MCF 10A (cell line): Measurements from ENCODE around the gene RFPL3. TPM values are rescaled to one million over a fixed set of nuclear protein-coding genes. Genes with fewer than 3 reads are reported as not detected.
"Not testable (repeated sequence)": the region's sequence is repeated elsewhere in the genome, so short reads cannot be mapped to it uniquely, and the experiment has no call there.

ENCODE experiments used
- BruUV-seq: library from RNA; stranded (reverse); fragments of 400-500 nt; replicated peaks from 2 replicates; lab custom pipeline; 2021; lab: Mats Ljungman, UMichigan
- CTCF ChIA-PET: fragments of 300-600 bp; sonication (Branson Sonifier 250); formaldehyde crosslinking; extraction: SDS; loops from one replicate; lab custom pipeline; 2021; ENCODE audit warnings: antibody characterized with exemption, inconsistent platforms; lab: Yijun Ruan, JAX
- POLR2A ChIA-PET: fragments of 300-600, 350-650 bp; sonication (Branson Sonifier 250); formaldehyde crosslinking; extraction: SDS; loops from one replicate; lab custom pipeline; 2020; ENCODE audit warnings: antibody characterized with exemption, inconsistent platforms; lab: Yijun Ruan, JAX
- DNase-seq: peaks from one replicate; pipeline ENCODE4 v3.0.0-alpha.2; 2018; ENCODE audit not compliant: unreplicated experiment
- H3K27ac Mint-ChIP-seq: one replicate; pipeline ENCODE4 v1.8.0; 2022; ENCODE audit warnings: mild to moderate bottlenecking, low read depth, mixed read lengths; ENCODE audit not compliant: unreplicated experiment
- H3K27me3 Mint-ChIP-seq: one replicate; pipeline ENCODE4 v1.8.0; 2022; ENCODE audit warnings: mixed read lengths; ENCODE audit not compliant: insufficient read depth, unreplicated experiment
- H3K36me3 Mint-ChIP-seq: one replicate; pipeline ENCODE4 v1.8.0; 2022; ENCODE audit warnings: mild to moderate bottlenecking, moderate library complexity, mixed read lengths; ENCODE audit not compliant: insufficient read depth, unreplicated experiment
- H3K4me1 Mint-ChIP-seq: one replicate; pipeline ENCODE4 v1.8.0; 2022; ENCODE audit warnings: mixed read lengths; ENCODE audit not compliant: insufficient read depth, unreplicated experiment
- H3K4me3 Mint-ChIP-seq: one replicate; pipeline ENCODE4 v1.8.0; 2022; ENCODE audit warnings: mild to moderate bottlenecking, moderate library complexity, mixed read lengths; ENCODE audit not compliant: unreplicated experiment
- H3K9me3 Mint-ChIP-seq: one replicate; pipeline ENCODE4 v1.8.0; 2022; ENCODE audit warnings: mixed read lengths; ENCODE audit not compliant: unreplicated experiment
- intact Hi-C: fragments of 100-400 bp; cut with micrococcal nuclease; formaldehyde crosslinking; loops from 2 replicates; pipeline ENCODE4 v1.14.1; 2022
- total RNA-seq: library from RNA; stranded (reverse); gene quantifications from 2 replicates; pipeline ENCODE4 v1.2.3, GENCODE V29; 2022
- TF ChIP-seq, protein P1 (sequence below): fragments of 200-600 bp; IDR thresholded peaks from one replicate; pipeline ENCODE4 v1.8.0; 2022; ENCODE audit warnings: antibody characterized with exemption, mild to moderate bottlenecking; ENCODE audit not compliant: unreplicated experiment

RFPL3 gene
- total RNA-seq, 1 experiment from 2014 or later: not detected

DNA sequence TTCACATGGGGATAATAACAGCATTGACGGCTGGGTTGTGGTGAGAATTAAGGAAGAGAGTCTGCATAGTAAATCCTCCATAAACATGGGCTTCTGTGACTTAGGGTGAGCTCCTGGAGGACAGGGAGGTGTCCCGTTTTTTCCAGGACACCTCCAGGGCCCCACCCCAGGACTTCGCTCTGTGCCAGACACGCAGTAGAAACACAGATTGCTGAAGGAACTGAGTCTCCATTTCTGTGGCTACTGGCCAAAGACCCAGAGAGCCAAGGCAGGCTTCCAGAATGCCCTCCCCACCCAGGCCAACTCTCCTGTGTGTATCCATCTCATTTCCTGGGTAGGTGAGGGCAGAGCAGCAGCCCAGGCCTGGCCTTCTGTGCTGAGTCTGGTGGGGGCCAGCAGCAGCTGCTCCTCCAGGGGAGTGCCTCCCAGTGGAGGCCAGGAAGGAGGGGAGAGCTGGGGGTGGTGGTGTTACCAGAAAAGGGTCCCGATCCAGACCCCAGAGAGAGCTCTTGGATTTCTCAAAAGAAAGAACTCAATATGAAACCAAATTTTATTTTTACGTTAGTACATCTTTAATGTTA lies 9.5 kb upstream of the RFPL3 start:
- H3K27me3 Mint-ChIP-seq: peaks cover 56% of the 10 kb centered on the region
- H3K27ac Mint-ChIP-seq: no peak overlapping the region
- BruUV-seq: no TSS peak
- intact Hi-C loops: no loop called here
- no peak for DNase-seq
- POLR2A ChIA-PET: no interaction called here
- H3K4me3 Mint-ChIP-seq: no peak overlapping the region
- CTCF ChIA-PET: interaction anchor here (1.0 kb wide), 1 partner anchor 82 kb away, joined by 3 read pairs; no protein-coding TSS in a partner anchor
- TF ChIP-seq, protein P1, sequence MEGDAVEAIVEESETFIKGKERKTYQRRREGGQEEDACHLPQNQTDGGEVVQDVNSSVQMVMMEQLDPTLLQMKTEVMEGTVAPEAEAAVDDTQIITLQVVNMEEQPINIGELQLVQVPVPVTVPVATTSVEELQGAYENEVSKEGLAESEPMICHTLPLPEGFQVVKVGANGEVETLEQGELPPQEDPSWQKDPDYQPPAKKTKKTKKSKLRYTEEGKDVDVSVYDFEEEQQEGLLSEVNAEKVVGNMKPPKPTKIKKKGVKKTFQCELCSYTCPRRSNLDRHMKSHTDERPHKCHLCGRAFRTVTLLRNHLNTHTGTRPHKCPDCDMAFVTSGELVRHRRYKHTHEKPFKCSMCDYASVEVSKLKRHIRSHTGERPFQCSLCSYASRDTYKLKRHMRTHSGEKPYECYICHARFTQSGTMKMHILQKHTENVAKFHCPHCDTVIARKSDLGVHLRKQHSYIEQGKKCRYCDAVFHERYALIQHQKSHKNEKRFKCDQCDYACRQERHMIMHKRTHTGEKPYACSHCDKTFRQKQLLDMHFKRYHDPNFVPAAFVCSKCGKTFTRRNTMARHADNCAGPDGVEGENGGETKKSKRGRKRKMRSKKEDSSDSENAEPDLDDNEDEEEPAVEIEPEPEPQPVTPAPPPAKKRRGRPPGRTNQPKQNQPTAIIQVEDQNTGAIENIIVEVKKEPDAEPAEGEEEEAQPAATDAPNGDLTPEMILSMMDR: no peak
- no peaks in the 10 kb centered on the region for H3K4me1 Mint-ChIP-seq
- H3K9me3 Mint-ChIP-seq: no peaks in the 10 kb centered on the region
- H3K36me3 Mint-ChIP-seq: no peaks in the 10 kb centered on the region

DNA sequence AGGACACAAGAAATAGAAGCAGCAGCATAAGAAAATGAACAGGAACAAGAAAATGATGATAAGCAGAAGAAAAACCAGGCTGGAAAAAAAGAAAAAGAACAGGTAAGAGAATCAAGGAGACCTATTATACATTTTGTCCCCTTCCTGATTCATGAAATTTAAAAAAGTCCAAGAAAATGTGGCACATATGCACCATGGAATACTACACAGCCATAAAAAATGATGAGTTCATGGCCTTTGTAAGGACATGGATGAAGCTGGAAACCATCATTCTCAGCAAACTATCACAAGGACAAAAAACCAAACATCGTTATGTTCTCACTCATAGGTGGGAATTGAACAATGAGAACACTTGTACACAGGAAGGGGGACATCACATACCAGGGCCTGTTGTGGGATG lies 5.8 kb upstream of the RFPL3 start:
- H3K27ac Mint-ChIP-seq, DNase-seq, intact Hi-C loops, H3K4me3 Mint-ChIP-seq, POLR2A ChIA-PET, CTCF ChIA-PET, H3K4me1 Mint-ChIP-seq, H3K9me3 Mint-ChIP-seq, H3K36me3 Mint-ChIP-seq, BruUV-seq: not testable (repeated sequence)
- H3K27me3 Mint-ChIP-seq: peaks cover 38% of the 10 kb centered on the region

DNA sequence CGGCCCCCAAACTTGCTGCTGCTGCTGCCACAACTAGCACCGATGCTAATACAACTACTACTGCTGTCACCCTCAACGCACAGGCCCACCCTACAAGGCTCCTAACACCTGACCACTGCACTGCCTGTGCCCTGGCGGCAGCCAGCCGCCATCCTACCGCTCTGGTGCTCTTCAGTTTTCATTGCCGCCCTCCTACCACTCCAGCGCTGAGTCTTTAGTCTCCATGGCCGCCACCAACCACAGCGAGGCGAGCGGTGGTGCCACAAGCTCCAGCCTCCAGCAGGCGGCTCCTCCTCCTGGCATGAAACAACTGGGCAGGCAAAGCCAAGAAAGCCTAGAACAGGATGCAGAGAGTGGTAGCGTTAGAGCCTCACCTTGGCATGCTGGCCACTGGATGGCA lies 5.0 kb upstream of the RFPL3 start:
- Mint-ChIP-seq H3K27ac (no peak overlapping the region), H3K36me3 (no peaks in the 10 kb centered on the region), H3K4me1 (no peaks in the 10 kb centered on the region), H3K4me3 (no peak overlapping the region), H3K27me3 (peaks cover 46% of the 10 kb centered on the region), H3K9me3 (peaks cover 8% of the 10 kb centered on the region)
- ChIA-PET CTCF (no interaction called here), POLR2A (no interaction called here)
- no TSS peak for BruUV-seq
- intact Hi-C loops: no loop called here
- DNase-seq: no peak
- TF ChIP-seq, protein P1: no peak

DNA sequence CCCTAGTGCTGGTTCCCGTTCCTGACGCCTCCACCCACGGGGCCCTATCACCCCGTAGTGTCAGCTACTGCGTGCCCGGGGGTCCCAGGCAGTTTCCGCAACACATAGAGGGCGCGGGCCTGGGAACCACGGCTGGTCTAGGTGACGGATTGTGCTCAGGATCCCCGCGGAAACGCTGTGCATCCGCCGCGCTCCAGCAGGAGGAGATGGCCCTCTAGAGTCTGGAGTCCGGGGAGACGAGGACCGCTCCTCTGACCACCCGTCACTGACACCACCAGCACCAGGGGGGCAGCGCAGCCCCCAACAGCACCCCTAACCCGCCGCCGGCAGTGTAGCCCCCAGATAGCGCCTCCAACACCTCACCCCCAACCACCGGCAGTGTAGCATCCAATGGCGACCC lies 4.4 kb upstream of the RFPL3 start:
- intact Hi-C loops: no loop called here
- H3K27me3 Mint-ChIP-seq: peaks cover 49% of the 10 kb centered on the region
- ChIA-PET POLR2A (no interaction called here), CTCF (no interaction called here)
- no peak overlapping the region for H3K27ac Mint-ChIP-seq
- H3K36me3 Mint-ChIP-seq: no peaks in the 10 kb centered on the region
- no peak for DNase-seq
- no peak overlapping the region for H3K4me3 Mint-ChIP-seq
- no TSS peak for BruUV-seq
- TF ChIP-seq, protein P1: no peak
- H3K4me1 Mint-ChIP-seq: no peaks in the 10 kb centered on the region
- H3K9me3 Mint-ChIP-seq: peaks cover 8% of the 10 kb centered on the region

DNA sequence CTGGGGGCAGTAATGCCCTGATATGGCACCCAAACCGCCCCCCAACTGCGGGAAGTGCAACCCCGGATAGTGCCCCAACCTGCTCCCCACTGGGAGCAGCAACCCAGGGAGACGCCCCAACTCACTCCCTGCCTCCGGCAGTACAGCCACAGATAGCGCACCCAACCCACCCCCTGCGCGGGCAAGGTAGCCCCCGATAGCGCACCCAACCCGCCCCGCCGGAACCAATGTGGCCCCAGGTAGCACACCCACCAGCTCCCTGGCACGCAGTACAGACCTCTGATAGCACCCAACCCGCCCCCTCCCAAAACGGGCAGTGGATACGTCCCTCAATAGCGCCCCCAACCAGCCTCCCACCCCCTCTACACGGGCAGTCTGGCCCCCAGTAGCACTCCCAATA lies 3.8 kb upstream of the RFPL3 start:
- peaks cover 8% of the 10 kb centered on the region for H3K9me3 Mint-ChIP-seq
- intact Hi-C loops: no loop called here
- DNase-seq: no peak
- POLR2A ChIA-PET: no interaction called here
- H3K27me3 Mint-ChIP-seq: peaks cover 53% of the 10 kb centered on the region
- CTCF ChIA-PET: no interaction called here
- TF ChIP-seq, protein P1: no peak
- H3K36me3 Mint-ChIP-seq: no peaks in the 10 kb centered on the region
- H3K4me1 Mint-ChIP-seq: no peaks in the 10 kb centered on the region
- H3K27ac Mint-ChIP-seq: no peak overlapping the region
- H3K4me3 Mint-ChIP-seq: no peak overlapping the region
- no TSS peak for BruUV-seq
